Measurements from ENCODE around the gene TTLL11. TPM values are rescaled to one million over a fixed set of nuclear protein-coding genes. Genes with fewer than 3 reads are reported as not detected.

The TTLL11 gene
- 7.6 to 8.5 TPM (median 8.0 TPM) in 3 replicates for polyA plus RNA-seq
- polyA plus RNA-seq (2011; ENCODE audit: low read depth) = 1.4 TPM
- 6.7 and 8.0 TPM in 2 replicates for polyA plus RNA-seq (2011; cell fraction: cytosol; rRNA removed)
- 12.3 and 19.0 TPM in 2 replicates for polyA plus RNA-seq (2011; cell fraction: nucleus; rRNA removed)
- polyA plus RNA-seq (2012; ENCODE audit: low replicate concordance) = 3.3 and 8.1 TPM in 2 replicates
- 7.4 to 13.2 TPM (median 10.3 TPM) in 3 replicates for polyA minus RNA-seq
- 7.3 TPM for polyA minus RNA-seq (2011; cell fraction: cytosol; rRNA and poly(A)+ RNA removed)
- 7.8 and 12.6 TPM in 2 replicates for polyA minus RNA-seq (2011; cell fraction: nucleus; rRNA and poly(A)+ RNA removed)

DNA sequence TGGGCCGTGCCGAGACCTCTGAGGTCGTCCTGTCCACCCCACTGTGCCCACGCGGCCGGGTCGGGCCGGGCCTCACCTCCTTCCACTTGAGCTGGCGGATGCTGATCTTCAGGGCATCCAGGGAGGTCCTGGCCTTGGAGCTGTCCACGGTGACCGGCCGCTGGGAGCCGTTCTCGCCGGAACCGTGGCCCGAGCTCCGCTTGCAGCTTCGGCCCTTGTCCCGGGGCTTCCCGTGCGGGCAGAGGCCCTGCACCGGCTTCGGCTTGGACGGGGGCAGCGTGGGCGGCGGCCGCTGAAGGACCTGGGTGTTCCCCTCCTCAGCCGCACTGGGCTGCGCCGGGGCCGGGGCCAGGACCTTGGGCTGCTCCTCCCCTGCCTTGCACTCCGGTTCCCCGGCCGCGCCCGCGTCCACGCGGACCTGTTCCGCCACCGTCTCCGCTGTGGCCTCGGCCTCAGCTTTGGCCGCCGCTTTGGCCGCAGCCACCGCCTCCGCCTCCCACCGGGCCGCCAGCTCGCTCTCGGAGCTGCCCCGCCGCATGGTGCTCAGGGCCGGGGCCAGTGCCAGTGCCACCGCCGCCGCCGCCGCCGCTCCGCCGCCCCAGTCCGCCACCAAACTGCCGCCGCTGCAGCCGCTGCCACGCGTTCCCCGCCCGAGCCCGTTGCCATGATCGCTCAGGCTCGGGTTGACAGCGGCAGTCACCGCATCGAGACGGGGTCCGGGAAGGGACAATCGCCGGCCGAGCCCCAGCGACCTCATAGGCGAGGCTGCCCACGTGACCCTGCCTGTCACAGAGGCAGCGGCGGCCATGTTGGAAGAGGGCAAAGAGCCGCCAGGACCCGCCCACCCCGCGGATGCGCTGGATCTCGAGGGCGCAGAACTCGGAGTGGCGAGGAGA, at the start of gene TTLL11:
TTLL11 (minus strand) TSS at position 698 of the 896 bp plus-strand sequence; CDS start at position 538, 160 bp downstream.
- Histone ChIP-seq H3K9ac (ENCODE audit: control insufficient read depth, extremely low read depth, insufficient read depth, low read length) (peak within 1 kb of the TSS; percentile 71), H3K9me3 (ENCODE audit: control insufficient read depth, low read depth, low read length) (no peaks in the 10 kb centered on the region), H3K4me2 (ENCODE audit: control insufficient read depth, extremely low read depth, insufficient read depth, low read depth, low read length) (peak within 1 kb of the TSS; percentile 88), H3K27ac (ENCODE audit: control insufficient read depth, insufficient read depth, low read length) (no peak within 1 kb of the TSS), H4K20me1 (ENCODE audit: control insufficient read depth, extremely low read depth, insufficient read depth, low read length) (no peaks in the 10 kb centered on the region), H2AFZ (ENCODE audit: control insufficient read depth, low read length) (peak within 1 kb of the TSS; percentile 80), H3K27me3 (ENCODE audit: control insufficient read depth, extremely low read depth, insufficient read depth, low read length) (no peaks in the 10 kb centered on the region), H3K9me1 (ENCODE audit: control insufficient read depth, extremely low read depth, insufficient read depth, low read length) (peaks cover 5% of the 10 kb centered on the region), H3K4me1 (ENCODE audit: control insufficient read depth, extremely low read depth, insufficient read depth, low read length) (peaks cover 9% of the 10 kb centered on the region), H3K36me3 (ENCODE audit: control insufficient read depth in 2 of 2, extremely low read depth in 1 of 2, insufficient read depth in 2 of 2, low read length in 2 of 2) (no peaks in the 10 kb centered on the region), H3K79me2 (ENCODE audit: control insufficient read depth, insufficient read depth, low read length) (peaks cover 9% of the 10 kb centered on the region), H3K4me3 (ENCODE audit: control insufficient read depth in 2 of 3, extremely low read depth in 1 of 3, insufficient read depth in 2 of 3, low read depth in 1 of 3, low read length in 3 of 3) (peak within 1 kb of the TSS; percentile 73 to 82 (median 74))
- dilution Hi-C loops (cut with MboI; ENCODE audit: extremely low pct_ligation_motif_present, low sequenced_read_pairs) = no loop called here
- FAIRE-seq (no peak), DNase-seq (ENCODE audit: low read depth, low spot score) (peak; percentile 41)
- TF ChIP-seq, protein P1, sequence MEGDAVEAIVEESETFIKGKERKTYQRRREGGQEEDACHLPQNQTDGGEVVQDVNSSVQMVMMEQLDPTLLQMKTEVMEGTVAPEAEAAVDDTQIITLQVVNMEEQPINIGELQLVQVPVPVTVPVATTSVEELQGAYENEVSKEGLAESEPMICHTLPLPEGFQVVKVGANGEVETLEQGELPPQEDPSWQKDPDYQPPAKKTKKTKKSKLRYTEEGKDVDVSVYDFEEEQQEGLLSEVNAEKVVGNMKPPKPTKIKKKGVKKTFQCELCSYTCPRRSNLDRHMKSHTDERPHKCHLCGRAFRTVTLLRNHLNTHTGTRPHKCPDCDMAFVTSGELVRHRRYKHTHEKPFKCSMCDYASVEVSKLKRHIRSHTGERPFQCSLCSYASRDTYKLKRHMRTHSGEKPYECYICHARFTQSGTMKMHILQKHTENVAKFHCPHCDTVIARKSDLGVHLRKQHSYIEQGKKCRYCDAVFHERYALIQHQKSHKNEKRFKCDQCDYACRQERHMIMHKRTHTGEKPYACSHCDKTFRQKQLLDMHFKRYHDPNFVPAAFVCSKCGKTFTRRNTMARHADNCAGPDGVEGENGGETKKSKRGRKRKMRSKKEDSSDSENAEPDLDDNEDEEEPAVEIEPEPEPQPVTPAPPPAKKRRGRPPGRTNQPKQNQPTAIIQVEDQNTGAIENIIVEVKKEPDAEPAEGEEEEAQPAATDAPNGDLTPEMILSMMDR (optimal IDR thresholded peaks at IDR 0.05 in 1 of 3, IDR thresholded peaks at IDR 0.05 in 1 of 3, conservative IDR thresholded peaks at IDR 0.05 in 1 of 3; ENCODE audit: extremely low read depth in 1 of 3, insufficient read depth in 2 of 3, low read length in 3 of 3) = no peak
- no peak for TF ChIP-seq EZH2 (IDR thresholded peaks at IDR 0.05; ENCODE audit: low read length)

DNA sequence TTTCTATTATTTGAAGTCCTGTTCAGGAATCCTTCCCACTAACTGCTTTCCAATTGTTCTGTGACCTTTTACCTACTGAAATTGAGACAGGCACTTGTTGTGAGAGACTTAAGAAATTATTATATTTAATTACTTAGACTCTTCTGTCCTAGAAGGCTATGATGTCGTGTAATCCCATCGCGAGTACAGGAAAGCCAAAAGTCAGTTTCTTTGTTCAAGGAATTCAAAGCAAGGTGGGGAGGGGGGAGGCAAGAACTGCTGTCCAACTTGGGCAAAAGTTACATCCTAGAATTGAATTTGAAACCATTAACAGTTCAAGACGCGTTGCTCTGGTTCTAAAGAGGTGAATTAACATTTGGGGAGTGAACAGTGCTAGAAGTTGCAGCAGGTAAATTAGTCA, 48.6 kb upstream of the TTLL11 start:
- TF ChIP-seq, protein P1 (optimal IDR thresholded peaks at IDR 0.05 in 1 of 3, IDR thresholded peaks at IDR 0.05 in 1 of 3, conservative IDR thresholded peaks at IDR 0.05 in 1 of 3; ENCODE audit: extremely low read depth in 1 of 3, insufficient read depth in 2 of 3, low read length in 3 of 3) = no peak
- no peak for TF ChIP-seq EZH2 (IDR thresholded peaks at IDR 0.05; ENCODE audit: low read length)
- Histone ChIP-seq H3K9me3 (ENCODE audit: control insufficient read depth, low read depth, low read length) (no peaks in the 10 kb centered on the region), H3K9ac (ENCODE audit: control insufficient read depth, extremely low read depth, insufficient read depth, low read length) (no peak overlapping the region), H3K79me2 (ENCODE audit: control insufficient read depth, insufficient read depth, low read length) (no peaks in the 10 kb centered on the region), H3K27me3 (ENCODE audit: control insufficient read depth, extremely low read depth, insufficient read depth, low read length) (no peaks in the 10 kb centered on the region), H3K36me3 (ENCODE audit: control insufficient read depth in 2 of 2, extremely low read depth in 1 of 2, insufficient read depth in 2 of 2, low read length in 2 of 2) (peaks cover 12 to 18% of the 10 kb centered on the region in 2 experiments), H3K4me3 (ENCODE audit: control insufficient read depth in 2 of 3, extremely low read depth in 1 of 3, insufficient read depth in 2 of 3, low read depth in 1 of 3, low read length in 3 of 3) (no peak overlapping the region), H2AFZ (ENCODE audit: control insufficient read depth, low read length) (no peak overlapping the region), H4K20me1 (ENCODE audit: control insufficient read depth, extremely low read depth, insufficient read depth, low read length) (peaks cover 7% of the 10 kb centered on the region), H3K27ac (ENCODE audit: control insufficient read depth, insufficient read depth, low read length) (no peak overlapping the region), H3K4me1 (ENCODE audit: control insufficient read depth, extremely low read depth, insufficient read depth, low read length) (peaks cover 7% of the 10 kb centered on the region), H3K9me1 (ENCODE audit: control insufficient read depth, extremely low read depth, insufficient read depth, low read length) (no peaks in the 10 kb centered on the region), H3K4me2 (ENCODE audit: control insufficient read depth, extremely low read depth, insufficient read depth, low read depth, low read length) (no peak overlapping the region)
- DNase-seq (ENCODE audit: low read depth, low spot score) (no peak), FAIRE-seq (no peak)
- dilution Hi-C loops (cut with MboI; ENCODE audit: extremely low pct_ligation_motif_present, low sequenced_read_pairs) = no loop called here

Measured in keratinocyte (primary cell).